SU-DHL-6 (cell line): Measurements from ENCODE around the gene CCDC27.

Source experiments
- H2AFZ ChIP-seq: fragments of 200-600 bp; sonication (generic); 2 replicates; pipeline ENCODE4 v1.6.1; 2014; ENCODE audit warnings: low read depth, mild to moderate bottlenecking, moderate library complexity, mixed read lengths, antibody characterized with exemption, low read length; ENCODE audit not compliant: severe bottlenecking
- H3F3A ChIP-seq: fragments of 200-600 bp; shearing (Covaris generic); 2 replicates; pipeline ENCODE4 v1.6.0; 2016; ENCODE audit warnings: antibody characterized with exemption, mild to moderate bottlenecking; ENCODE audit not compliant: insufficient read depth
- H3K27ac ChIP-seq: fragments of 200-600 bp; sonication (generic); 2 replicates; pipeline ENCODE4 v1.5.1; 2016; ENCODE audit warnings: low read depth, mild to moderate bottlenecking, low read length, moderate library complexity, mixed read lengths
- H3K27me3 ChIP-seq: fragments of 200-600 bp; sonication (generic), shearing (Covaris generic); 2 replicates; pipeline ENCODE4 v1.6.0; 2014; ENCODE audit warnings: mild to moderate bottlenecking, low read length
- H3K36me3 ChIP-seq: fragments of 200-600 bp; sonication (generic); 2 replicates; pipeline ENCODE4 v1.6.1; 2014; ENCODE audit warnings: mild to moderate bottlenecking, low read length, mixed read lengths
- H3K4me2 ChIP-seq: fragments of 300-600, 200-600 bp; shearing (Covaris generic), sonication (generic); 2 replicates; pipeline ENCODE4 v1.6.0; 2014; ENCODE audit warnings: low read length, low read depth, mild to moderate bottlenecking; ENCODE audit not compliant: poor library complexity, severe bottlenecking
- H3K4me3 ChIP-seq: fragments of 200-600 bp; sonication (generic); 2 replicates; pipeline ENCODE4 v1.5.1; 2014; ENCODE audit warnings: antibody characterized with exemption, low read length, mild to moderate bottlenecking, mixed read lengths; ENCODE audit not compliant: insufficient read depth, poor library complexity, severe bottlenecking
- H3K79me2 ChIP-seq: fragments of 200-600 bp; sonication (generic); 2 replicates; pipeline ENCODE4 v1.6.1; 2014; ENCODE audit warnings: mild to moderate bottlenecking, low read length, moderate library complexity; ENCODE audit not compliant: insufficient read depth
- H3K9ac ChIP-seq: fragments of 200-600 bp; sonication (generic); 2 replicates; pipeline ENCODE4 v1.7.0; 2014; ENCODE audit warnings: mild to moderate bottlenecking, low read length
- H3K9me2 ChIP-seq: fragments of 200-600 bp; sonication (generic); replicated peaks from 2 replicates; pipeline ENCODE4 v1.6.1; 2014; ENCODE audit warnings: low read length; ENCODE audit not compliant: insufficient read depth
- H3K9me3 ChIP-seq: fragments of 200-600 bp; sonication (generic); 2 replicates; pipeline ENCODE4 v1.6.1; 2014; ENCODE audit warnings: low read length, mixed read lengths; ENCODE audit not compliant: insufficient read depth
- H4K20me1 ChIP-seq: fragments of 200-600 bp; sonication (generic); 2 replicates; pipeline ENCODE4 v1.6.1; 2014; ENCODE audit warnings: low read depth, mild to moderate bottlenecking, antibody characterized with exemption, low read length, moderate library complexity, mixed read lengths
- EZH2phosphoT487 ChIP-seq: fragments of 200-600 bp; sonication (generic), shearing (Covaris generic); conservative IDR thresholded peaks from 2 replicates; pipeline ENCODE4 v1.6.1; 2018; ENCODE audit warnings: mild to moderate bottlenecking, antibody characterized with exemption, low read length, moderate library complexity, mixed read lengths
- TF ChIP-seq, protein P1 (sequence below): fragments of 200-600 bp; sonication (generic); IDR thresholded peaks from one replicate; pipeline ENCODE4 v1.5.1; 2017; ENCODE audit warnings: antibody characterized with exemption, mild to moderate bottlenecking, low read length, moderate library complexity; ENCODE audit not compliant: insufficient read depth, poor library complexity, severe bottlenecking

The CCDC27 gene

DNA sequence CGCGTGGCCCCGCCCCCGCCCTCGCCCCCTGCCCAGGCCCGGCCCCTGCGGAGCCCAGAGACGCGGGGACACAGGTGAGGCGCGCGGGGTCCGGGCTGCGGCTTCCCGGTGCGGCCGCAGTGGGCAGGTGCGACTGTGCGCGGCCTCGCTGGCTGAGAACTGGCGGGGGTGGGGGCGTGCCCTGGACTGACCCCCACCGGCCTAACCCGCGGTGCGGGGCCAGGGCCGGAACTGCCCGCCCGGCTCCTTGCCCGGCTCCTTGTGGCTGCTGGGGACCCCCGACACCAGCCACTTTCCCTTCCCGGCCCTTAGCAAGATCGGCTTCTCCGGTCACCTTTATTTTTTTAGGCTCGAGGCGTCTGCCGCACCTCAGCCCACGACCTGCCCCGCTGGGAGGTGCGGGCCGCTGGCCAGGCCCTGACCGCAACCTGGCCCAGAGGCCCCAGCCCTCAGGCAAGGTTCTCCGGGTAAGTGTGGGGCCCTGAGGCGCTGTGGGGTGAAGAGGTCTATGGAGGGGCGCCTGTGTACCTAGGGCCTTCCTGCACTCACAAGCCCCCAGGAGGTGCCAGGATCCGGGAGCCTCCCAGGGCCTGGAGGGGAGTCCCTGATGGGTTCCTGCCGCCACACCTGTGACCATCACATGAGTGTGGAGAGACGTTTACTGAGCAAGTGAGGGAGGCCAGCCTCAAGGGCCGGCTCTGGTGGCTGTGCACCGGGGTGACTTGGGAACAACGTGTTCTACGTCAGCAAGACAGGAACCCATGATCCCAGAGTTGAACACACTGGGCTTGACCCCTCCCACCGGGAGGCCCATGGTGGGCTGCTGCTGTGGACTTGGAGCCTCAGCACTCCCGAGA, 20.7 kb downstream of the CCDC27 start, which contains the start of gene SMIM1:
Gene SMIM1, plus strand, starts transcription at position 35 of the 857 bp plus-strand sequence. CDS start 2,625 bp downstream, outside the sequence.
- Histone ChIP-seq H3K4me2 (peak within 1 kb of the TSS; percentile 43), H3K36me3 (no peaks in the 10 kb centered on the region), H3K27ac (no peak within 1 kb of the TSS), H3K9me2 (no peaks in the 10 kb centered on the region), H4K20me1 (no peaks in the 10 kb centered on the region), H3K9me3 (no peaks in the 10 kb centered on the region), H3K79me2 (no peaks in the 10 kb centered on the region), H3K4me3 (peak within 1 kb of the TSS; percentile 29), H3F3A (no peaks in the 10 kb centered on the region), H3K9ac (peak within 1 kb of the TSS; percentile 16; the same call in 1 of the 2 replicates), H3K27me3 (no peaks in the 10 kb centered on the region), H2AFZ (no peak within 1 kb of the TSS)
- TF ChIP-seq EZH2phosphoT487, result no peak
- TF ChIP-seq, protein P1, sequence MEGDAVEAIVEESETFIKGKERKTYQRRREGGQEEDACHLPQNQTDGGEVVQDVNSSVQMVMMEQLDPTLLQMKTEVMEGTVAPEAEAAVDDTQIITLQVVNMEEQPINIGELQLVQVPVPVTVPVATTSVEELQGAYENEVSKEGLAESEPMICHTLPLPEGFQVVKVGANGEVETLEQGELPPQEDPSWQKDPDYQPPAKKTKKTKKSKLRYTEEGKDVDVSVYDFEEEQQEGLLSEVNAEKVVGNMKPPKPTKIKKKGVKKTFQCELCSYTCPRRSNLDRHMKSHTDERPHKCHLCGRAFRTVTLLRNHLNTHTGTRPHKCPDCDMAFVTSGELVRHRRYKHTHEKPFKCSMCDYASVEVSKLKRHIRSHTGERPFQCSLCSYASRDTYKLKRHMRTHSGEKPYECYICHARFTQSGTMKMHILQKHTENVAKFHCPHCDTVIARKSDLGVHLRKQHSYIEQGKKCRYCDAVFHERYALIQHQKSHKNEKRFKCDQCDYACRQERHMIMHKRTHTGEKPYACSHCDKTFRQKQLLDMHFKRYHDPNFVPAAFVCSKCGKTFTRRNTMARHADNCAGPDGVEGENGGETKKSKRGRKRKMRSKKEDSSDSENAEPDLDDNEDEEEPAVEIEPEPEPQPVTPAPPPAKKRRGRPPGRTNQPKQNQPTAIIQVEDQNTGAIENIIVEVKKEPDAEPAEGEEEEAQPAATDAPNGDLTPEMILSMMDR, result no peak

DNA sequence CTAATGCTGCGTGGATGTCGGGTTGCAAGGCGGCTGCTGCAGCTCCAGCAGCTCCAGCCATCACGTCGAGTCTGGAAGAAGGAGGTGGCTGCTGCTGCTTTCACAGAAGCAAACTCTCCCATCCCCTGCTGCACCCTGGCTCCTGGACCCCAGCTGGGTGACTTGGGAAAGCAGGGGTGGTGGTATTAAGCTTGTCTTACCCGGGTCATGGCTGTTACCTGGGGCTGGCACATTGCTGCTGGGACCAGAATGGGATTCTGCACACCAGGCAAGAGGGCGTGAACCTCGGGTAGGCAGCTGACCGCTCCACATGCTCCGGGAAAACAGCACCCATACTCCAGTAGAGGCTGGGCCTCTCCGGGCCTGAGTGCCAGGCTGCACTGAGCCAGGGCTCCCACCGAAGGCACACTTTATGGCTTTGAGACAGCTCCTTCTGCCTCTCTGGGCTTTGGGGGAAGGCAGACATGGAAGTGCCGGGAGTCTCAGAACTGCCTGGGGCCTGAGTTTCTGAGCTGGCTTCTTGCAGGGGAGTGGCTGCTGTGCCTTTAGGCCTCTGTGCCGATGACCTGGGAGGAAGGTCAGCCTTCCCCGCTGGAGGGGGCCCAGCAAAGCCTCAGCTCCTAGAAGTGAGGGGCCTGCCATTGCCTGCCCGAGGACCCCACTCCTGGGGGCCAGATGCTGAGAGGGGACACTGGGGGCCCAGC, 21.5 kb downstream of the CCDC27 start:
- Histone ChIP-seq H3K27ac (no peak overlapping the region), H4K20me1 (no peaks in the 10 kb centered on the region), H3K9ac (no peak overlapping the region), H3K79me2 (no peaks in the 10 kb centered on the region), H3K27me3 (no peaks in the 10 kb centered on the region), H3K4me2 (no peak overlapping the region), H3K36me3 (no peaks in the 10 kb centered on the region), H3K4me3 (no peak overlapping the region), H2AFZ (no peak overlapping the region), H3K9me2 (no peaks in the 10 kb centered on the region), H3K9me3 (no peaks in the 10 kb centered on the region), H3F3A (no peaks in the 10 kb centered on the region)
- TF ChIP-seq EZH2phosphoT487, result no peak
- TF ChIP-seq, protein P1, result no peak

DNA sequence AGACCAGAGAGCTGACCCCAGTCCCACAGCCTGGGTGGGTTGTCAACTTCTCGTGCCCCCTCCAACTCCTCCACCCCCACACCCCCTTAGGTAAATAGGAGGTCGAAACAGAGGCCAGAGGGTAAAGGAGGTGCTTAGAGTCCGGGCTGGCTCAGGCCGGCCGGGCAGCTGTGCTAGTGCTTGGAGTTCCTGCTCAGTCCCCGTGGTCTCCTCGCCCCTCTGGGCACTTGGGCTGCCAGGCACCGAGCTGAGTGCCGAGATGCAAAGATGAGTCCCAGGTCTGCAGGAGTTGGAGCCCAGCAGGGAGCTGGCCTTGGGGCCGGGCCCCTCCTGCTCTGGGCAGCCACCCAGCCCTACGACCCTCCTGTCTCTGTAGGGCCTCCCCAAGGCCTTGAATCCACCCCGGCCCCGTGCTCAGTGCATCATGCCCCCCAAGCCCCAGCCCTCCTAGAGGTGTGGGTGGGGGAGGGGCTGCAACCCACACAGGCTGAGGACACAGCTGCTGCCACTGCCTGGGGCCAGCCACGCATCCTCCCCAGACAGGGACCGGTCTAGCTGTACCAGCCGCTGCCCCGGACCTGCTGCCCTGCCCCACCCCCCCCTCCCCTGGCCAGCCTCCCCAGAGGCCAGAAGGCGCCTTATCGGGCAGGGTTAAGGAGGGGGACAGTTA, 22.2 kb downstream of the CCDC27 start:
- Histone ChIP-seq H3K27ac (no peak overlapping the region), H3K4me3 (no peak overlapping the region), H4K20me1 (no peaks in the 10 kb centered on the region), H3K27me3 (no peaks in the 10 kb centered on the region), H3F3A (no peaks in the 10 kb centered on the region), H2AFZ (no peak overlapping the region), H3K4me2 (no peak overlapping the region), H3K9me3 (no peaks in the 10 kb centered on the region), H3K36me3 (no peaks in the 10 kb centered on the region), H3K79me2 (no peaks in the 10 kb centered on the region), H3K9ac (no peak overlapping the region), H3K9me2 (no peaks in the 10 kb centered on the region)
- TF ChIP-seq, protein P1, result no peak
- no peak for TF ChIP-seq EZH2phosphoT487
